Left ventricle myocardium inferior (tissue), 1 donor: ENCODE measurements around the gene GPR146. TPM values are rescaled to one million over a fixed set of nuclear protein-coding genes. Genes with fewer than 3 reads are reported as not detected.
A peak's percentile ranks its signal among the peaks of the same experiment; 100 is the strongest.

Experiments
- DNase-seq: peaks from one replicate; pipeline ENCODE4 v3.0.0-alpha.2; 2020
- H3K27ac ChIP-seq: fragments of 200-600 bp; replicated peaks from 2 replicates; pipeline ENCODE4 v1.8.0; 2021
- H3K27me3 ChIP-seq: fragments of 200-600 bp; 2 replicates; pipeline ENCODE4 v1.8.0; 2021; ENCODE audit warnings: low read depth
- H3K36me3 ChIP-seq: fragments of 200-600 bp; 2 replicates; pipeline ENCODE4 v1.8.0; 2021
- H3K4me1 ChIP-seq: fragments of 200-600 bp; 2 replicates; pipeline ENCODE4 v1.8.0; 2021
- H3K4me3 ChIP-seq: fragments of 200-600 bp; 2 replicates; pipeline ENCODE4 v1.8.0; 2021; ENCODE audit warnings: mild to moderate bottlenecking, moderate library complexity
- H3K9me3 ChIP-seq: fragments of 200-600 bp; replicated peaks from 2 replicates; pipeline ENCODE4 v1.8.0; 2021
- intact Hi-C: fragments of 100-400 bp; cut with micrococcal nuclease; formaldehyde crosslinking; loops from one replicate; pipeline ENCODE4 v1.11.0; 2022
- microRNA-seq: library from miRNA; unstranded; fragments of <30 nt; microRNA quantifications from one replicate; pipeline ENCODE4 v1.2.0, GENCODE V29; 2020
- total RNA-seq: library from RNA; stranded (reverse); fragmentation: NEBNext Ultra II Directional; extraction: Animal tissue kit (Norgen Biotek cat#: 25700); gene quantifications from one replicate; pipeline ENCODE4 v1.2.1, GENCODE V29; 2021
- TF ChIP-seq, protein P1 (sequence below): fragments of 200-600 bp; IDR thresholded peaks from 2 replicates; pipeline ENCODE4 v1.8.0; 2021; ENCODE audit warnings: antibody characterized with exemption, mild to moderate bottlenecking, borderline replicate concordance
- donor health status: DM: no; HTN: yes; CAD: no; lungs with severe emphysema.

GPR146 gene
- total RNA-seq, 1 donor from 2014 or later: 29.8 TPM

DNA sequence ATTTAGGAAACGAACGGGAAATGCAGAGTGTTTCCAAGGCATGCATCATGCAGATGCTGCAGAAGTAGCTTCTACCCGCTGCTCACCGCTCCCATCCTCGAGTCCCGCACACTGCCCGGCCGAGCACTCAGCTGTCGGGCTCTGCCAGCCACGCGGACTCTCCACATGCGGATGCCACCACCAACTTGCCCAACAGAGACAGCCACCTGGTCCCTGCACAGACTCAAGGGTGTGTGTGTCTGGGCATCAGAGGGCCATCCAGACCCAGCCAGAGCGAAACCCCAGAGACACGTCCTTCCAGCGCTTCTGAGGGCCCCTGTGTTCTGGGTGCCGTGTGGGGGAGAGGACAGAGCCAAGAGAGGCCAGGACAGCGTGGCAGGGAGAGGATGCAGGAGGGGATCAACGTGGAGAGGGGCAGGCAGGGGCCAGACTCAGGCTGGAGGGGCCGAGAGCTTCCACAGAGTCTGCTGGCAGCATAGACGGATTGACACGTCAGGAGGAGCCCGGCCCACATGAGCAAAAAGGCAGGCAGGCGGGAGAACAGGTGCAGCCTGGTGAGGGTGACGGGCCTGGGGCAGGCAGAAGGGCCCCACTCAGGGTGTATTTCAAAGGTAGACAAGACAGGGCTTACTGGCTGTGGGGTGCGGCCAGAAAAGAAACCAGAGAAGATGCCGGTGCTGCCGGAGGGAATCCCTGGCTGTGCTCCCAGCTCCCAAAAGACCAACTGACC lies 61.9 kb downstream of the GPR146 start:
- no peaks in the 10 kb centered on the region for H3K9me3 ChIP-seq
- H3K4me3 ChIP-seq: no peak overlapping the region
- peaks cover 27% of the 10 kb centered on the region for H3K4me1 ChIP-seq
- intact Hi-C loops: no loop called here
- TF ChIP-seq, protein P1, sequence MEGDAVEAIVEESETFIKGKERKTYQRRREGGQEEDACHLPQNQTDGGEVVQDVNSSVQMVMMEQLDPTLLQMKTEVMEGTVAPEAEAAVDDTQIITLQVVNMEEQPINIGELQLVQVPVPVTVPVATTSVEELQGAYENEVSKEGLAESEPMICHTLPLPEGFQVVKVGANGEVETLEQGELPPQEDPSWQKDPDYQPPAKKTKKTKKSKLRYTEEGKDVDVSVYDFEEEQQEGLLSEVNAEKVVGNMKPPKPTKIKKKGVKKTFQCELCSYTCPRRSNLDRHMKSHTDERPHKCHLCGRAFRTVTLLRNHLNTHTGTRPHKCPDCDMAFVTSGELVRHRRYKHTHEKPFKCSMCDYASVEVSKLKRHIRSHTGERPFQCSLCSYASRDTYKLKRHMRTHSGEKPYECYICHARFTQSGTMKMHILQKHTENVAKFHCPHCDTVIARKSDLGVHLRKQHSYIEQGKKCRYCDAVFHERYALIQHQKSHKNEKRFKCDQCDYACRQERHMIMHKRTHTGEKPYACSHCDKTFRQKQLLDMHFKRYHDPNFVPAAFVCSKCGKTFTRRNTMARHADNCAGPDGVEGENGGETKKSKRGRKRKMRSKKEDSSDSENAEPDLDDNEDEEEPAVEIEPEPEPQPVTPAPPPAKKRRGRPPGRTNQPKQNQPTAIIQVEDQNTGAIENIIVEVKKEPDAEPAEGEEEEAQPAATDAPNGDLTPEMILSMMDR: no peak
- DNase-seq: no peak
- H3K36me3 ChIP-seq: no peaks in the 10 kb centered on the region
- H3K27me3 ChIP-seq: no peaks in the 10 kb centered on the region
- H3K27ac ChIP-seq: peak overlapping the region; percentile 59

DNA sequence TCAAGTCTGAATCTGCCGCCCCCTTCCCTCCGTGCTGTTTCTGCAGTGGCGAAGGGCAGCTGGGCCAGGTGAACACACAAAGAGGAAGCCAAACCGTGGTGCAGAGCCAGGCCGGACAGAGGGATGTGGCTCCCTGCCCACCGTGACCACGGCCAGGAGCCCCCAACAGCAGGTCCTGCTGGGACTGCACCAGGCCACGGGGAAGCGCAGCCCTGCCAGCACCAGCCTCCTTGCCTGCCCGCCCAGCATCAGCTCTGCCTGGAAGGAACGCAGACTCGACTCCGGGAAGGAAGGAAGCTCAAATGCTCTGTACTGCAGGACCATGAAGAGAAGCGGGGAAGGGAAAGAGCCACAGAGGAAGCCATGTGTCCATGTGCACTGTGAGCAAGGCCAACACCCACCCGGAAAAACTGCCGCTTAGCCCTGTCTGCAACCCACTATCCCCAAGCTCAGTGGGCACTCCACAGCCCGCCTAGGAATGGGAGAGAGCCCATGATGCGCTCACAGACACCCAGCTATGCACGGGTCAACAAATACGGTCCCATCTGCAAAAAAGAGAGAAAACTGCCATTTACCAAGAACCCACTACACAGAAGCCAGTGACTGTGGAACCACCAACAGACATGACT lies 62.6 kb downstream of the GPR146 start:
- TF ChIP-seq, protein P1: no peak
- H3K27me3 ChIP-seq: no peaks in the 10 kb centered on the region
- no peaks in the 10 kb centered on the region for H3K9me3 ChIP-seq
- H3K4me1 ChIP-seq: peaks cover 33% of the 10 kb centered on the region
- intact Hi-C loops: no loop called here
- peak overlapping the region; percentile 59 for H3K27ac ChIP-seq
- H3K4me3 ChIP-seq: no peak overlapping the region
- H3K36me3 ChIP-seq: no peaks in the 10 kb centered on the region
- DNase-seq: no peak

DNA sequence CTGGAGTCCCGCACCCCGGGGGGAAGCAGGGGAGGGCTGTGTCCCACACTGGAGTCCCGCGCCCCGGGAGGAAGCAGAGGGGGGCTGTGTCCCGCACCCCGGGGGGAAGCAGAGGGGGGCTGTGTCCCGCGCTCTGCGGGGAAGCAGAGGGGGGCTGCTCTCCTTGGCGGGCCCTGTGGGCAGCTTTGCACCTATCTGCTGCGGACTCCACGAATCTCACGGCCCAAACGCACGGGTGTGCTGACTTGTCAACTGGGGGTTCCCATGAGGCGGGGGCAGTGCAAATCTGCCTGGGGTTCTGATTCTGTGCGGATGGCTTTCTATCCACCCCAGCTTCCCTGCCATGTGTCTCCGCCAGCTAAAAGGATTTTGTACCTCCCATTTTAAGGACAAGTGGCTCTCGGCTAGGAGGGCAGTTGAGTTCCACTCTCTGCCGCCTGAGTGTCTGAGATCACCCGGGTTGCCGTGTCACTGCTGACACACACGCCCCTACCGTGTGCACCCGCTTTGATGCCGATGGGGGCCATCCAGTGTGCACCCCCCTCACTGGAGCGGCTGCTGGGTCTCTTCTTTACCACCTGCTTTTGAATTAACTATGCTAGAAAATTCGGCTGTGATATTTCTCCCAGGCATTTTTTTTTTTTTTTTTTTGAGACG lies 64.0 kb downstream of the GPR146 start:
- no peaks in the 10 kb centered on the region for H3K9me3 ChIP-seq
- peak; percentile 5 for DNase-seq
- intact Hi-C loops: no loop called here
- no peaks in the 10 kb centered on the region for H3K27me3 ChIP-seq
- H3K4me3 ChIP-seq: no peak overlapping the region
- TF ChIP-seq, protein P1: no peak
- no peak overlapping the region for H3K27ac ChIP-seq
- H3K36me3 ChIP-seq: no peaks in the 10 kb centered on the region
- peaks cover 37% of the 10 kb centered on the region for H3K4me1 ChIP-seq

Small RNA genes within 50 kb of the gene (microRNA-seq; reads per million reads assigned to microRNA genes)
- 448 reads per million, percentile 73 among the genes with 10 or more reads in this experiment for gene MIR339

Other genes with a start within 250 kb of the GPR146 start
- gene SUN1, start 212.1 kb upstream of the GPR146 start, total RNA-seq: 183 TPM
- gene GET4, start 168.0 kb upstream of the GPR146 start, total RNA-seq: 22.9 TPM
- gene ADAP1, start 89.9 kb upstream of the GPR146 start, total RNA-seq: 8.4 TPM
- 8.5 TPM for gene COX19, start 69.0 kb upstream of the GPR146 start, total RNA-seq
- gene CYP2W1, start 61.4 kb upstream of the GPR146 start, total RNA-seq: not detected
- 3.0 TPM for gene GPER1, start 43.6 kb downstream of the GPR146 start, total RNA-seq
- gene ZFAND2A, start 115.7 kb downstream of the GPR146 start, total RNA-seq: 6.6 TPM
- not detected for gene UNCX, start 188.3 kb downstream of the GPR146 start, total RNA-seq